Trophoblast cell (in vitro differentiated cells and primary cell): Measurements from ENCODE around the gene DNAJC4.

Experiments
- DNase-seq, 2 donors: peaks; one replicate each; pipeline ENCODE4 v3.0.0-alpha.2; 2016
- H2AFZ ChIP-seq: 2 replicates; pipeline ENCODE4 v1.6.1; 2013; ENCODE audit warnings: low read length, moderate library complexity, mild to moderate bottlenecking; ENCODE audit not compliant: insufficient read depth, poor library complexity
- H2AK5ac ChIP-seq: 2 replicates; pipeline ENCODE4 v1.6.1; 2013; ENCODE audit warnings: mild to moderate bottlenecking, low read length
- H2BK120ac ChIP-seq: 2 replicates; pipeline ENCODE4 v1.6.1; 2013; ENCODE audit warnings: low read length, mild to moderate bottlenecking, moderate library complexity; ENCODE audit not compliant: insufficient read depth, poor library complexity
- H2BK12ac ChIP-seq: 2 replicates; pipeline ENCODE4 v1.6.1; 2013; ENCODE audit warnings: mild to moderate bottlenecking, low read length, moderate library complexity
- H2BK5ac ChIP-seq: 2 replicates; pipeline ENCODE4 v1.6.1; 2013; ENCODE audit warnings: low read length, low read depth, moderate library complexity, mild to moderate bottlenecking; ENCODE audit not compliant: poor library complexity
- H3K14ac ChIP-seq: 2 replicates; pipeline ENCODE4 v1.6.1; 2013; ENCODE audit warnings: mild to moderate bottlenecking, low read length
- H3K18ac ChIP-seq: 2 replicates; pipeline ENCODE4 v1.6.1; 2013; ENCODE audit warnings: mild to moderate bottlenecking, low read length
- H3K23ac ChIP-seq: 2 replicates; pipeline ENCODE4 v1.6.1; 2013; ENCODE audit warnings: low read length
- H3K27ac ChIP-seq: 2 replicates; pipeline ENCODE4 v1.5.1; 2013; ENCODE audit warnings: low read depth, mild to moderate bottlenecking, inconsistent platforms, low read length, moderate library complexity
- H3K27me3 ChIP-seq: 2 replicates; pipeline ENCODE4 v1.6.1; 2013; ENCODE audit warnings: inconsistent platforms, mild to moderate bottlenecking, low read length, moderate library complexity; ENCODE audit not compliant: insufficient read depth
- H3K36me3 ChIP-seq, 2 experiments: 1 replicate in 1 of 2; 2 replicates in 1 of 2; pipeline ENCODE4 v1.6.1; 2013; ENCODE audit warnings: low read length in 2 of 2, mild to moderate bottlenecking in 2 of 2, moderate library complexity in 1 of 2; ENCODE audit not compliant: insufficient read depth in 2 of 2, control insufficient read depth in 1 of 2
- H3K4ac ChIP-seq: 2 replicates; pipeline ENCODE4 v1.6.1; 2013; ENCODE audit warnings: low read depth, mild to moderate bottlenecking, low read length, moderate library complexity
- H3K4me1 ChIP-seq, 2 experiments: 1 replicate in 1 of 2; 2 replicates in 1 of 2; pipeline ENCODE4 v1.6.1; 2013; ENCODE audit warnings: low read length in 2 of 2, mild to moderate bottlenecking in 2 of 2, moderate library complexity in 1 of 2; ENCODE audit not compliant: insufficient read depth in 2 of 2, control insufficient read depth in 1 of 2
- H3K4me2 ChIP-seq: 2 replicates; pipeline ENCODE4 v1.6.1; 2013; ENCODE audit warnings: inconsistent platforms, mild to moderate bottlenecking, low read length, moderate library complexity
- H3K4me3 ChIP-seq: 2 replicates; pipeline ENCODE4 v1.5.1; 2013; ENCODE audit warnings: mild to moderate bottlenecking, low read depth, low read length, inconsistent platforms
- H3K79me1 ChIP-seq: one replicate; pipeline ENCODE4 v1.6.1; 2013; ENCODE audit warnings: low read length
- H3K79me2 ChIP-seq: 2 replicates; pipeline ENCODE4 v1.6.1; 2013; ENCODE audit warnings: low read length, mild to moderate bottlenecking; ENCODE audit not compliant: control insufficient read depth, insufficient read depth, poor library complexity
- H3K9ac ChIP-seq: 2 replicates; pipeline ENCODE4 v1.6.1; 2013; ENCODE audit warnings: mild to moderate bottlenecking, low read length
- H3K9me3 ChIP-seq: 2 replicates; pipeline ENCODE4 v1.6.1; 2013; ENCODE audit warnings: low read depth, mild to moderate bottlenecking, control low read depth, inconsistent platforms, low read length; ENCODE audit not compliant: insufficient read depth
- H4K12ac ChIP-seq: 2 replicates; pipeline ENCODE4 v1.6.1; 2013; ENCODE audit warnings: low read depth, mild to moderate bottlenecking, low read length, moderate library complexity
- H4K8ac ChIP-seq: 2 replicates; pipeline ENCODE4 v1.6.1; 2013; ENCODE audit warnings: low read depth, mild to moderate bottlenecking, low read length, moderate library complexity
- H4K91ac ChIP-seq: one replicate; pipeline ENCODE4 v1.6.1; 2013; ENCODE audit warnings: low read depth, mild to moderate bottlenecking, low read length, moderate library complexity
- WGBS: extraction: QIAGEN DNeasy Blood & Tissue Kit; methylation state at CpG from one replicate; pipeline ENCODE4 v1.1.7; 2013; ENCODE audit warnings: missing lambda C conversion rate; ENCODE audit not compliant: insufficient read length, insufficient coverage; ENCODE audit errors: extremely low coverage; 5-methylcytosine and 5-hydroxymethylcytosine counted together

Gene DNAJC4

GRCh38 chr11:64262271-64263002, 32.1 kb downstream of the DNAJC4 start:
- no peak overlapping the region for H3K9ac ChIP-seq
- peak overlapping the region; percentile 59 for H3K27ac ChIP-seq
- H2AK5ac ChIP-seq, result peak overlapping the region; percentile 42
- peaks cover 4% of the 10 kb centered on the region for H3K9me3 ChIP-seq
- peak overlapping the region; percentile 28 for H4K91ac ChIP-seq
- H3K79me1 ChIP-seq, result peaks cover 14% of the 10 kb centered on the region
- no peak overlapping the region for H3K4me3 ChIP-seq
- H4K8ac ChIP-seq, result no peak overlapping the region
- no peak for DNase-seq
- H3K4ac ChIP-seq, result no peak overlapping the region
- H3K4me2 ChIP-seq, result no peak overlapping the region
- peaks cover 23 to 28% of the 10 kb centered on the region in 2 experiments for H3K4me1 ChIP-seq
- H3K79me2 ChIP-seq, result no peaks in the 10 kb centered on the region
- H2AFZ ChIP-seq, result no peak overlapping the region
- H4K12ac ChIP-seq, result no peak overlapping the region
- H3K36me3 ChIP-seq, result peaks cover 77 to 85% of the 10 kb centered on the region in 2 experiments
- no peak overlapping the region for H2BK5ac ChIP-seq
- WGBS, result no CpG with 5 or more reads among the region's 42 CpGs
- H3K18ac ChIP-seq, result peak overlapping the region; percentile 31
- H3K23ac ChIP-seq, result no peak overlapping the region
- H2BK12ac ChIP-seq, result peak overlapping the region; percentile 44
- no peak overlapping the region for H2BK120ac ChIP-seq
- H3K27me3 ChIP-seq, result no peaks in the 10 kb centered on the region
- H3K14ac ChIP-seq, result no peak overlapping the region

- H3K14ac ChIP-seq, result peak overlapping the region; percentile 15
- H3K79me1 ChIP-seq, result peaks cover 14% of the 10 kb centered on the region
These were observed 32.9 kb downstream of the DNAJC4 start for GRCh38 chr11:64263021-64263946.

DNA sequence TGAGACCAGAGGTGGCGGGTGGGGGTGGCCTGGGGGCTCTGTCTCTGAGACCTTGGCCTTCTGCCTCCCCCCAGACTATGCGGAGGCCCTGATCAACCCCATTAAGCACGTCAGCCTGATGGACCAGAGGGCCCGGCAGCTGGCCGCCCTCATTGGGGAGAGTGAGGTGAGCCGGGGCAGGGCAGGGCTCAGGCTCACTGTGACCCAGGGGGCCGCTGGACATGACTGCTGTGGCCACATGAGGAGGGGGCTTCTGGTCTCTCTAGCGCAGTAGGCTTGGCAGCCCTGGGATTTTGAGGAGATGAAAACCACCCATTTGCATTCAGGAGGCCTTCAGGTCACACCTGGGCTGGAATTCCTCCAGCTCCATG, 33.6 kb downstream of the DNAJC4 start:
- Histone ChIP-seq H3K27ac (no peak overlapping the region), H2BK12ac (peak overlapping the region; percentile 8), H3K27me3 (no peaks in the 10 kb centered on the region), H3K4ac (peak overlapping the region; percentile 31), H3K14ac (no peak overlapping the region), H2BK120ac (peak overlapping the region; percentile 21), H3K23ac (no peak overlapping the region), H3K79me2 (no peaks in the 10 kb centered on the region), H4K12ac (no peak overlapping the region), H3K79me1 (peaks cover 19% of the 10 kb centered on the region), H3K18ac (peak overlapping the region; percentile 55), H4K91ac (peak overlapping the region; percentile 25), H3K4me3 (no peak overlapping the region), H3K4me2 (no peak overlapping the region), H3K9ac (no peak overlapping the region), H4K8ac (no peak overlapping the region), H3K9me3 (peaks cover 2% of the 10 kb centered on the region), H2AK5ac (peak overlapping the region; percentile 13), H2BK5ac (peak overlapping the region; percentile 17), H2AFZ (no peak overlapping the region), H3K36me3 (peaks cover 74 to 75% of the 10 kb centered on the region in 2 experiments), H3K4me1 (peaks cover 35 to 39% of the 10 kb centered on the region in 2 experiments)
- DNase-seq, result no peak
- no CpG with 5 or more reads among the region's 8 CpGs for WGBS

More at GRCh38 chr11:64263021-64263946, 32.9 kb downstream of the DNAJC4 start:
- H3K18ac ChIP-seq, result peak overlapping the region; percentile 55
- peak overlapping the region; percentile 25 for H4K91ac ChIP-seq
- no peak overlapping the region for H2BK120ac ChIP-seq
- H4K8ac ChIP-seq, result peak overlapping the region; percentile 13
- peak overlapping the region; percentile 24 for H2BK12ac ChIP-seq
- peaks cover 28 to 33% of the 10 kb centered on the region in 2 experiments for H3K4me1 ChIP-seq
- DNase-seq, result no peak
- peaks cover 4% of the 10 kb centered on the region for H3K9me3 ChIP-seq
- no CpG with 5 or more reads among the region's 29 CpGs for WGBS
- H3K4ac ChIP-seq, result peak overlapping the region; percentile 1
- H3K36me3 ChIP-seq, result peaks cover 78 to 81% of the 10 kb centered on the region in 2 experiments
- no peak overlapping the region for H4K12ac ChIP-seq
- H3K4me3 ChIP-seq, result no peak overlapping the region
- no peak overlapping the region for H2BK5ac ChIP-seq
- H3K23ac ChIP-seq, result no peak overlapping the region
- H3K4me2 ChIP-seq, result no peak overlapping the region
- H2AK5ac ChIP-seq, result peak overlapping the region; percentile 10
- H3K79me2 ChIP-seq, result no peaks in the 10 kb centered on the region
- H3K27me3 ChIP-seq, result no peaks in the 10 kb centered on the region
- H2AFZ ChIP-seq, result no peak overlapping the region
- H3K27ac ChIP-seq, result peak overlapping the region; percentile 59
- H3K9ac ChIP-seq, result no peak overlapping the region

DNA sequence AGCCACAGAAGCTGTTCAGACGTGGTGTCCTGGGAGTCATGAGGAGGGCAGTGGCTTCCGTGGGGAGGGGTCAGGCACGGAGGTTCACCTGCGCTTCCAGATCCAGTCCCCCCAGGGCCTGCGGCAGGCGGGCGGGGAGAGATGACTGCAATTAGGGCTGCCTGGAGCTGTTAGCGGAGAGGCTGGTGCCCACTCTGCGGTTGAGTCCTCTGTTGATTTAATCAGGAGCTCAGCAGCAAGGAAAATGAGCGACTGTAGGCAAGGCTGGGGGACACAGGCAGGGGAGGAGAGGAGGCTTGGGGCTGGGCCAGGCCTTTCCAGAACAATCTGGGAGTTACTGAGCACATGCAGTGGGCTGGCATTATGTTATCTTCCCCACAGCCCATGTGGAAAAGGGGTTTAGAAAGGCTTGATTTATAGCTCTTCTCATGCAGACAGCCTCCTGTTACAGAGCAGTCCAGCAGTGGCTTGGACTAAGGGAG, 34.1 kb downstream of the DNAJC4 start:
- H2AK5ac ChIP-seq, result no peak overlapping the region
- H3K9ac ChIP-seq, result no peak overlapping the region
- H3K27me3 ChIP-seq, result no peaks in the 10 kb centered on the region
- no peak overlapping the region for H2BK12ac ChIP-seq
- no peak for DNase-seq
- H3K4me2 ChIP-seq, result no peak overlapping the region
- H3K23ac ChIP-seq, result no peak overlapping the region
- H3K27ac ChIP-seq, result no peak overlapping the region
- H3K18ac ChIP-seq, result peak overlapping the region; percentile 55
- no peak overlapping the region for H3K4ac ChIP-seq
- H2BK120ac ChIP-seq, result no peak overlapping the region
- peaks cover 37 to 42% of the 10 kb centered on the region in 2 experiments for H3K4me1 ChIP-seq
- H4K8ac ChIP-seq, result no peak overlapping the region
- no peak overlapping the region for H3K14ac ChIP-seq
- H3K79me2 ChIP-seq, result peaks cover 2% of the 10 kb centered on the region
- H4K12ac ChIP-seq, result no peak overlapping the region
- H3K4me3 ChIP-seq, result no peak overlapping the region
- no peak overlapping the region for H4K91ac ChIP-seq
- H3K36me3 ChIP-seq, result peaks cover 69 to 71% of the 10 kb centered on the region in 2 experiments
- H2BK5ac ChIP-seq, result no peak overlapping the region
- no CpG with 5 or more reads among the region's 10 CpGs for WGBS
- no peak overlapping the region for H2AFZ ChIP-seq
- H3K9me3 ChIP-seq, result peaks cover 2% of the 10 kb centered on the region
- peaks cover 24% of the 10 kb centered on the region for H3K79me1 ChIP-seq
